Mesenchymal stem cell (in vitro differentiated cells and primary cell): ENCODE measurements around the gene CCNG2.

Experiments used
- DNase-seq: peaks from one replicate; pipeline ENCODE4 v3.0.0-alpha.2; 2013
- H2AFZ ChIP-seq: one replicate; pipeline ENCODE4 v1.6.1; 2013; ENCODE audit warnings: low read depth, mild to moderate bottlenecking, control low read depth, inconsistent platforms, low read length, moderate library complexity
- H2AK5ac ChIP-seq: 2 replicates; pipeline ENCODE4 v1.6.1; 2013; ENCODE audit warnings: low read length, moderate library complexity, mild to moderate bottlenecking, inconsistent platforms; ENCODE audit not compliant: severe bottlenecking
- H2BK120ac ChIP-seq: one replicate; pipeline ENCODE4 v1.6.1; 2013; ENCODE audit warnings: low read depth, mild to moderate bottlenecking, inconsistent platforms, low read length, moderate library complexity
- H2BK12ac ChIP-seq, 2 experiments: one replicate each; pipeline ENCODE4 v1.6.1; 2013; ENCODE audit warnings: inconsistent platforms in 2 of 2, low read length in 2 of 2, mild to moderate bottlenecking in 2 of 2, moderate library complexity in 2 of 2, control low read depth in 1 of 2
- H2BK15ac ChIP-seq: one replicate; pipeline ENCODE4 v1.6.1; 2013; ENCODE audit warnings: mild to moderate bottlenecking, low read depth, inconsistent platforms; ENCODE audit not compliant: poor library complexity, severe bottlenecking
- H2BK5ac ChIP-seq: 2 replicates; pipeline ENCODE4 v1.6.1; 2013; ENCODE audit warnings: low read depth, mild to moderate bottlenecking, low read length, control low read depth, inconsistent platforms; ENCODE audit not compliant: poor library complexity, severe bottlenecking
- H3K14ac ChIP-seq, 2 experiments: one replicate each; pipeline ENCODE4 v1.6.1; 2013; ENCODE audit warnings: inconsistent platforms in 2 of 2, low read length in 2 of 2, control low read depth in 1 of 2, mild to moderate bottlenecking in 1 of 2, moderate library complexity in 1 of 2
- H3K18ac ChIP-seq, 2 experiments: one replicate each; pipeline ENCODE4 v1.6.1; 2013; ENCODE audit warnings: inconsistent platforms in 2 of 2, low read length in 2 of 2, control low read depth in 1 of 2, low read depth in 1 of 2, mild to moderate bottlenecking in 1 of 2
- H3K23ac ChIP-seq, 2 experiments: one replicate each; pipeline ENCODE4 v1.6.1; 2013; ENCODE audit warnings: inconsistent platforms in 2 of 2, low read length in 2 of 2, mild to moderate bottlenecking in 2 of 2, moderate library complexity in 2 of 2, control low read depth in 1 of 2
- H3K27ac ChIP-seq: 2 replicates; pipeline ENCODE4 v1.5.1; 2013; ENCODE audit warnings: mild to moderate bottlenecking, moderate library complexity, low read length, control low read depth, inconsistent platforms; ENCODE audit not compliant: poor library complexity, severe bottlenecking
- H3K27me3 ChIP-seq, 2 experiments: 2 replicates each; pipeline versions ENCODE4 v1.6.1 to v1.7.0; 2013; ENCODE audit warnings: low read length in 2 of 2, mild to moderate bottlenecking in 2 of 2, moderate library complexity in 2 of 2, control low read depth in 1 of 2, inconsistent platforms in 1 of 2; ENCODE audit not compliant: control insufficient read depth in 1 of 2, insufficient read depth in 1 of 2
- H3K36me3 ChIP-seq, 2 experiments: 2 replicates each; pipeline versions ENCODE4 v1.6.1 to v1.7.0; 2013; ENCODE audit warnings: low read length in 2 of 2, control low read depth in 1 of 2, inconsistent platforms in 1 of 2, low read depth in 1 of 2, mild to moderate bottlenecking in 1 of 2; ENCODE audit not compliant: insufficient read depth in 2 of 2, control insufficient read depth in 1 of 2
- H3K4ac ChIP-seq, 2 experiments: one replicate each; pipeline ENCODE4 v1.6.1; 2013; ENCODE audit warnings: inconsistent platforms in 2 of 2, low read length in 2 of 2, mild to moderate bottlenecking in 2 of 2, moderate library complexity in 2 of 2, control low read depth in 1 of 2, low read depth in 1 of 2
- H3K4me1 ChIP-seq: 2 replicates; pipeline ENCODE4 v1.6.1; 2013; ENCODE audit warnings: low read depth, low read length, control low read depth; ENCODE audit not compliant: control insufficient read depth, insufficient read depth
- H3K4me2 ChIP-seq: 2 replicates; pipeline ENCODE4 v1.6.1; 2013; ENCODE audit warnings: low read length, mild to moderate bottlenecking, inconsistent platforms; ENCODE audit not compliant: poor library complexity, severe bottlenecking
- H3K4me3 ChIP-seq, 2 experiments: 2 replicates each; pipeline versions ENCODE4 v1.5.1 to v1.7.0; 2013; ENCODE audit warnings: low read length in 2 of 2, mild to moderate bottlenecking in 2 of 2, control low read depth in 1 of 2, low read depth in 1 of 2; ENCODE audit not compliant: insufficient read depth in 1 of 2
- H3K79me1 ChIP-seq: replicated peaks from 2 replicates; pipeline ENCODE4 v1.6.1; 2013; ENCODE audit warnings: mild to moderate bottlenecking, control low read depth, low read length, inconsistent platforms; ENCODE audit not compliant: poor library complexity, severe bottlenecking
- H3K9ac ChIP-seq: 2 replicates; pipeline ENCODE4 v1.7.0; 2013; ENCODE audit warnings: mild to moderate bottlenecking, low read length, moderate library complexity
- H3K9me3 ChIP-seq: 2 replicates; pipeline ENCODE4 v1.7.0; 2013; ENCODE audit warnings: mild to moderate bottlenecking, low read length; ENCODE audit not compliant: control insufficient read depth
- H4K8ac ChIP-seq: one replicate; pipeline ENCODE4 v1.6.1; 2013; ENCODE audit warnings: inconsistent platforms, mild to moderate bottlenecking, low read length, moderate library complexity
- H4K91ac ChIP-seq: one replicate; pipeline ENCODE4 v1.6.1; 2013; ENCODE audit warnings: mild to moderate bottlenecking, low read length, inconsistent platforms
- WGBS: methylation state at CpG from one replicate; pipeline ENCODE4 v1.1.7; 2013; ENCODE audit warnings: mixed read lengths; 5-methylcytosine and 5-hydroxymethylcytosine counted together

The CCNG2 gene

GRCh38 chr4:77175201-77175611 lies 18.2 kb downstream of the CCNG2 start:
- WGBS: 20% methylated on average over 3 of the region's 3 CpGs
- no peak overlapping the region for H3K9ac ChIP-seq
- DNase-seq: no peak

DNA sequence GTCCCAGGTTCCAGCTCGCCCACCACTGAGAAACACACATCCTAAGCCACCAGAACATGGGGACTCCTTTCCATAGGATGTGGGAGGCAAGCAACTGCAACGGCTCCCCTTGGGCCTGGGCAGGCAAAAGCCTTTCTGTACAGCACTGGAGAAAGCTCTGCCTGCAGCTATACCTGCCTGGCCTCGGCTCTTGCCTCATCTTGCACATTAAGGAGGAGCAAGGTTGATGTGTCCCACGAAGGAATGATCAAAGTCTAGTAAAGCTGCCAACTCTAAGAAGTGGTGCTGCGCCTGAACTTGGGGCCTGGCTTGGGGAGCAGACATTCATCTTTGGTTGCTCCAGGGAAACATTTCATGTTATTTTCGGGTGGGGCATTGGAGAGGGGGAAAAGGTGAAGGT lies 19.6 kb downstream of the CCNG2 start:
- Histone ChIP-seq H3K79me1 (peaks cover 2% of the 10 kb centered on the region), H2BK120ac (no peak overlapping the region), H3K23ac (no peak overlapping the region), H3K14ac (no peak overlapping the region), H3K9me3 (no peaks in the 10 kb centered on the region), H2BK15ac (no peak overlapping the region), H3K4me1 (peaks cover 8% of the 10 kb centered on the region), H3K4me3 (no peak overlapping the region), H3K36me3 (no peaks in the 10 kb centered on the region), H2AFZ (no peak overlapping the region), H2BK5ac (no peak overlapping the region), H3K4ac (no peak overlapping the region), H3K27ac (no peak overlapping the region), H2BK12ac (no peak overlapping the region), H3K18ac (no peak overlapping the region), H4K8ac (no peak overlapping the region), H3K9ac (no peak overlapping the region), H2AK5ac (peak overlapping the region; percentile 32), H4K91ac (no peak overlapping the region), H3K27me3 (peaks cover 0 to 25% of the 10 kb centered on the region in 2 experiments), H3K4me2 (no peak overlapping the region)
- WGBS: 72% methylated on average over 6 of the region's 6 CpGs
- no peak for DNase-seq

More at GRCh38 chr4:77175201-77175611, 18.2 kb downstream of the CCNG2 start:
- Histone ChIP-seq H3K18ac (no peak overlapping the region), H4K91ac (no peak overlapping the region), H2AK5ac (peak overlapping the region; percentile 45), H3K4me2 (no peak overlapping the region), H3K27me3 (peaks cover 0 to 25% of the 10 kb centered on the region in 2 experiments), H3K36me3 (peaks cover 3 to 8% of the 10 kb centered on the region in 2 experiments), H4K8ac (no peak overlapping the region), H2BK120ac (no peak overlapping the region), H3K14ac (no peak overlapping the region), H3K4ac (no peak overlapping the region), H3K4me3 (no peak overlapping the region), H3K27ac (no peak overlapping the region), H2BK5ac (no peak overlapping the region), H2BK15ac (no peak overlapping the region), H3K23ac (no peak overlapping the region), H2AFZ (no peak overlapping the region), H3K9me3 (no peaks in the 10 kb centered on the region), H2BK12ac (no peak overlapping the region), H3K4me1 (peaks cover 10% of the 10 kb centered on the region), H3K79me1 (peaks cover 2% of the 10 kb centered on the region)

GRCh38 chr4:77177199-77177598 lies 20.2 kb downstream of the CCNG2 start:
- WGBS: 100% methylated on average over 3 of the region's 3 CpGs

DNA sequence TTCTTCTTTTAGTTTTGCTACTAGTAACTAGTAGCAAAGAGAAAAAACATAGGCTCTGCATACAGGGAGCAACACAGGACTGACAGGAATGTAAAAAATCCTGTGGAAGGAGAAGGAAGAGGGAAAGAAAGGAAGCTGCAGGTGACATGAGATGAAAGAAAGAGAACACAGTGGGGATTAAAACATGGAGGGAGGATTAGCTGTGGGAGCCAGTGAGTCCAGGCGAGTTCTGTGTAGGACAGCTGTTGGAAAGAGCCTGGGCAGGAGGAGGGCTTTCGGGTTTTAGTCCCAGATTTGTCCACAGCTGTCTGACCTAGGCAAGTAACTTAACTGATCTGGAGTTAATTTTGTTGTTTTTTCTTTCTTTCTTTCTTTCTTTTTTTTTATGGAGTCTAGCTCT lies 21.6 kb downstream of the CCNG2 start:
- H3K79me1 ChIP-seq: no peaks in the 10 kb centered on the region
- H2BK15ac ChIP-seq: no peak overlapping the region
- no peak overlapping the region for H2BK5ac ChIP-seq
- no peak overlapping the region for H4K91ac ChIP-seq
- H2AFZ ChIP-seq: no peak overlapping the region
- no peak overlapping the region for H3K18ac ChIP-seq
- peaks cover 4% of the 10 kb centered on the region for H3K4me1 ChIP-seq
- no peak overlapping the region for H2BK120ac ChIP-seq
- H3K4ac ChIP-seq: no peak overlapping the region
- no peak overlapping the region for H3K9ac ChIP-seq
- no peaks in the 10 kb centered on the region for H3K9me3 ChIP-seq
- H3K23ac ChIP-seq: no peak overlapping the region
- H4K8ac ChIP-seq: no peak overlapping the region
- no peak overlapping the region for H2AK5ac ChIP-seq
- no peak for DNase-seq
- H3K27me3 ChIP-seq: peaks cover 0 to 25% of the 10 kb centered on the region in 2 experiments
- no peak overlapping the region for H3K4me3 ChIP-seq
- no peak overlapping the region for H3K4me2 ChIP-seq
- WGBS: 100% methylated on average over 2 of the region's 2 CpGs
- no peak overlapping the region for H3K27ac ChIP-seq
- no peak overlapping the region for H2BK12ac ChIP-seq
- H3K14ac ChIP-seq: no peak overlapping the region
- no peaks in the 10 kb centered on the region for H3K36me3 ChIP-seq

More at GRCh38 chr4:77177199-77177598, 20.2 kb downstream of the CCNG2 start:
- Histone ChIP-seq H2BK15ac (no peak overlapping the region), H4K91ac (no peak overlapping the region), H3K4me3 (no peak overlapping the region), H2BK12ac (no peak overlapping the region), H3K23ac (no peak overlapping the region), H4K8ac (no peak overlapping the region), H3K9me3 (no peaks in the 10 kb centered on the region), H3K4ac (no peak overlapping the region), H3K14ac (no peak overlapping the region), H3K27me3 (peaks cover 0 to 25% of the 10 kb centered on the region in 2 experiments), H3K4me2 (no peak overlapping the region), H2AFZ (no peak overlapping the region), H3K18ac (no peak overlapping the region), H3K9ac (no peak overlapping the region), H3K36me3 (no peaks in the 10 kb centered on the region), H2BK5ac (no peak overlapping the region), H2AK5ac (no peak overlapping the region), H3K79me1 (peaks cover 2% of the 10 kb centered on the region), H2BK120ac (no peak overlapping the region), H3K4me1 (peaks cover 8% of the 10 kb centered on the region), H3K27ac (no peak overlapping the region)
- no peak for DNase-seq
